C4-2B (cell line): ENCODE results near the gene XYLT1.

ENCODE experiments used
- CTCF ChIP-seq: fragments of 450-650 bp; conservative IDR thresholded peaks from 2 replicates; pipeline ENCODE4 v1.5.1; 2017; ENCODE audit warnings: mild to moderate bottlenecking
- ZFX ChIP-seq: fragments of 450-650 bp; IDR thresholded peaks from 2 replicates; pipeline ENCODE4 v1.6.1; 2017

- TF ChIP-seq CTCF: no peak
- no peak for TF ChIP-seq ZFX
Observed at GRCh38 chr16:17289674-17290635, 180.8 kb downstream of the XYLT1 start.
